GM21526 (cell line): ENCODE results near the gene THRB.

Experiments
- ATAC-seq: cut with Tn5 transposase; IDR thresholded peaks from one replicate; pipeline ENCODE4 v1.9.1; 2021; ENCODE audit warnings: moderate library complexity; ENCODE audit not compliant: unreplicated experiment, low FRiP score

Gene THRB

DNA sequence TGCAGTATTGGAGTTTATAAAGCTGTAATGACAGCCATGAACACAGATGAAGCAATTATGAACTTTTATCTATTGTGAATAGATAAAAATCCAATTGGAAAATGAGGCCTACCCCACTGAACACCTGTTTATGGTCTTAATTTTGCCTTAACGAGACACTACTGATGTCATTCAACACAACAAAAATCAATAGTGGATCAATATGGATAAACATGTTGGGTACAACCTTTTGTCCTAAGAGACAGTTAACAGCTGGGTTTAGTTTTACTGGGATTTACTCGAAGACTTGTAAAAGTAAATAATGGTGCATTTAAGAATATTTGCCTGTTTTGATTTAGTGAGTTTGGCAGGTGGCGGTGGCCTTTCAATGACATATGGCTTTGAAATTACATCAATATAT, 331.7 kb downstream of the THRB start:
- no peak for ATAC-seq

DNA sequence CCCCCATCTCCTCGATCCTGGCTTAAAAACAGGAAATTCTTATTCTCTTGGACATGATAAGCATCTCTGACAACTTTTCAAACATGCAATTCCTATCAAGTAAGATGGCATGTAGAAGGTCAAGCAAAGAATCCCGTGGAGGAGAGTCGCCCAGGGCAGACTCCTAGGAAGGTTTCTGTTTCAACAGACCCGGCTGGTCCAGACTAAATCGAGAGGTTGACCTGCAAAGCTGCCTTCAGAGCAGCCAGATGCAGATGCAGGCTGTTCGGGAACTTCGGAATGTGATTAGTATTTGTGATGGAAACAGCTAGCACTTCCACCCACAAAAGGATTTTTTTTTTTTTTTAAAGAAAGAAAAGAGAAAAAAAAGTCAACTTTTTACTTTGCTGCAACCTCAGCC, 332.8 kb downstream of the THRB start:
- no peak for ATAC-seq

DNA sequence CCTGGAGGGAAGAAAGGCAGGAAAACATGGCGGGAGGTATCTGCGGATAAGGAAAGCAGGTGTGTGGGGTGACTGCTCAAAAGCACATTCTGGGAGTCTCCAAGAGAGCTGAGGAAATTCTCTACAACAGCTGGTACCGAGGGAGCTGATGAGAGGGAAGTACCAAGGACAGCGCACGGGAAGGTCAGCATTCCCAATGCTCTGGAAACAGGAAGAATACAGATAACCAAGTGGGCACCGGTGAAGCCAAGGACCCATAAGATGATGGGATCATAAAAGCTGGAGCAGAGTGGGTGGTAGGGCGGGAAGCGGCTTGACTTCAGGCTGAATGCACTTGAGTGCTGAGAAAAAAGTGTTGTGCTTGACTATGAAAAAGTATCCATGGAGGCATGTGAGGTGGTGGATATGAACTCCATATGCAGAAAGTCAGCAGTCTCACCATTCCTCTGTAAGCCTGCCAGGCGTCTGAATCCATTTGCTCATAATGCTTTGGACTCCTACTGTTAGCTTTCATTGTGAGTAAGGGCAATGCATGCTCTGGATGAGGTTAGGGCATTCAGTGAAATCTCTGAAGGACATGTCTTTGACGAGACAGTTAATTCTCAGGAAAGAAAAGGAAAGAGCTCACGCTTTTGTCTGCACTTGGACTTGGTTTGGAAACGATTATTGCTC, 334.1 kb downstream of the THRB start:
- ATAC-seq = no peak

DNA sequence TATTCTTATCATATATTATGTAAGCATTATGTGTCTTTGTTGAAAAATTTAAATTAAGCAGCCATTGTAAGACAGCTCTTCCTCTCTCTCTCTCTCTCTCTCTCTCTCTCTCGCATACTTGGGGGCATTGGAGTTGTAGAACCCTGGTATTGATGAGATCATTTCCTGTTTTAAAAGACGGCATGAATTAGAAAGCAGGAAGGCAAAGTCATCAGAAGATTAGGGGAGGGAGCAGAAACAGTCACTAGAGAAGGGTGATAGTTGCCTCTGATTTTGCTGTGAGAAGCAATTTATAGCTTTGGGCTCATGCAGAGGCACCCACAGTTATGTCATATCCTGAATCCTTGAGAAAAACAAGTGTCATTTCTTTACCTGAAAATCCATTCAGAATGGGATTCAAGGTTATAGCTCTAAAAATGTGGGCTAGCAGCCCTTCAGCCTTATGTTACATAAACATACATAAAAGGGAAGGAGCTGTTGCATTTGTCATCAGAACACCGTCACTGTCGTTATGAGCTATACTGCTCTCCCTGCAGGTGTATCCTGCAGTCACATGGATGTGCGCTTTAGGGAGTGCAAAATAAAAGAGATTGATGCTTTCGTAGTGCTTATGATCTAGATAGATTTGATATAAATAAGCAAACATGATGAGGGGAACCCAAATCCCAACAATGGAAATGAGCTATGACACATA, 335.7 kb downstream of the THRB start:
- ATAC-seq = no peak

DNA sequence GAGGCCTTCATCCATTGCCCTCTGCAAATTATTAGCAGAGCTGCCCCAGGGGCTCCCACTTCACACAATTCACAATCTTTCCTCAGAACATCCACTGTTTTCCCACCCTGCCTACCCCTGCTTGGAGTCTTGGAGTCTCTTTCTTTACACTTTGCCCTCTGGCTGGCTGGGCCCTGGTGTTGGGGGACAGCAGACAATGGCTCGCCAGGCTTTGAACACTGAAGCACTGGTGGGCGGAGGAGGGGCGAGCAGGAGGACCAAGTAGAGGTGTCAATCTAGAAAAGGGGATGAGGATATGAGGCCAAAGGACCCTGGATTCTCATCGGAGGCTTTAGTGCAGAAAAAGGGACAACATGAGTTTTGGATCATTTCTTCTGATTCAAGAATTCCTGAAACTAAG, 337.5 kb downstream of the THRB start:
- no peak for ATAC-seq

DNA sequence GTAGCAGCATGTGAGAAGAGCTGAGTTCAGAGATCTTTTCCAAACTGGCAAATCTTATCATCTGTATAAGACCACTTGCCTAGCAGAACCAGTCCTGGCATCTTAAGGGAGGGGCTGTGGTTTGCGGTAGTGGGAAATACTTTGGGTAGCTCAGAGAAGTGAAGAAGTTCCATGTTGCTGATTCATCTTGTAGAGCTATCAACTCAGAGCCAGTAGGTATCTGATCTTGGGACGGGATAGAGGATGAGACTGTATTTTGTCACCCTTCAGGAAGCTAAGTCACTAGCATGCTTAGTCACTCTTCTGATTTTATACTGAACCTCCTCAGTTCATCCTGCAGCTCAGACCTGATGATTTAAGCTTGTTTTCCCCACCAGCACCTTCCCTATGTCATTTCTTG, 338.2 kb downstream of the THRB start:
- no peak for ATAC-seq

- no peak for ATAC-seq
Measured at GRCh38 chr3:24155276-24155675, 339.4 kb downstream of the THRB start.

- no peak for ATAC-seq
Measured at GRCh38 chr3:24154781-24155180, 339.9 kb downstream of the THRB start.

GRCh38 chr3:24154013-24154695, 340.5 kb downstream of the THRB start:
- peak; percentile 71 for ATAC-seq

- no peak for ATAC-seq
Measured at GRCh38 chr3:24151594-24151993, 343.1 kb downstream of the THRB start.

DNA sequence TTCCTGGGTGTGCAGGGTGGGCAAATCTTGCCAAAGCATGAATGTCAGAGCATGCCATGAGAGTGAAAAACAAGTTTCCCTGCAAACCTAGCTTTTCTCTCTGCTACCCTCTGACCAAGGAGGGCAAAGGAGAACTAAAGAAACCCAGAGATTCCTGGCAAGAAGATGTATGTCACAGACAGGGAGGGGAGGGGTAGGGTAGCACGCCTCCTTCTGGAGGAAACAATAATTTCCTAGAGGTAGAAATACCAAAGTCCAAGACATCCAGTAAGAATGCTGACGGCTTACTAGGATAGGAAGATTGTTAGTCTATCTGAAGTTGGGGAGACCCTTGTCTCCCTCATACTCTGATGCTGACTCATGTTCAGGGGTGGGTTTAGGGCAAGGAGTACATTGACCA, 345.6 kb downstream of the THRB start:
- no peak for ATAC-seq

DNA sequence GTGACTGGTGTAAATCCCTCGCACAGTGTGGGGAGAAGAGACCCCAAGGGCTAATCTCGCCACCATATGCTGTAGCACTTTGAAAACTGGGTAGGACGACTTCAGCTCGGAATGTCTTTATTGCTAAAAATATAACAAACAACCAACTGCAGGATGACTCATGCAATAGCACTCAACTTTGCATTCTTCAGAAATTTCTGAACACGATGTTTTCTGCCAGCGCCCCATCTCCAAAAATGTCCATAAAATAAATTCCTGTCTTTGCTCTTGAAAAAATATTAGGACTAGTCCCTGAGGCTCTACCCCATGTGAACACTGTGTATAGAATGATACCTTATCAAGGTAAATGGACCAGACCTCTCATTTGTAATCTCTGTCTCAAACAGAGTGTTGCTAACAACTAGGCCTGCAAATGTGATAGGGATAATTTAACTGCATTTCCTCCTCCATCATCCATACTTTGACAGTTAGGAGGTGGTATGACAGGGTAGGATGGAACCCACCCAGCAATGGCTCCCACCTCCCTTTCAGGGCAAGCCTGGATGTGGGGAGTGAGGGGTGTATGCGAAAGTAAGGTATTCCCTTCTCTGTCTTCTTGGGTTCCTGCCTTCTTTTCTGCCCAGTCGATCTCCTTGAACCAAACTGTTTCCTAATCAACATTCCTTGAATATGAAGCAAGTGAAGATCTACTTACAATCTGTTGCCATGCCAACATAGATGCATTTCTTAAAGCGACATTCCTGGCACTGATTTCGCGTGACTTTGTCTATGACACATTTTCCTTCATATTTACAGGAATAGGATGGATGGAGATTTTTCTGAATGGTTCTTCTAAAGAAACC, 348.4 kb downstream of the THRB start:
- no peak for ATAC-seq

GRCh38 chr3:24145481-24145880, 349.2 kb downstream of the THRB start:
- ATAC-seq = no peak

- ATAC-seq = no peak
Measured at GRCh38 chr3:24142127-24142526, 352.5 kb downstream of the THRB start.

GRCh38 chr3:24141548-24141947, 353.1 kb downstream of the THRB start:
- no peak for ATAC-seq

GRCh38 chr3:24139463-24140412, 354.9 kb downstream of the THRB start:
- ATAC-seq = no peak

GRCh38 chr3:24138876-24139256, 355.8 kb downstream of the THRB start:
- no peak for ATAC-seq

GRCh38 chr3:24137958-24138875, 356.4 kb downstream of the THRB start:
- ATAC-seq = no peak

DNA sequence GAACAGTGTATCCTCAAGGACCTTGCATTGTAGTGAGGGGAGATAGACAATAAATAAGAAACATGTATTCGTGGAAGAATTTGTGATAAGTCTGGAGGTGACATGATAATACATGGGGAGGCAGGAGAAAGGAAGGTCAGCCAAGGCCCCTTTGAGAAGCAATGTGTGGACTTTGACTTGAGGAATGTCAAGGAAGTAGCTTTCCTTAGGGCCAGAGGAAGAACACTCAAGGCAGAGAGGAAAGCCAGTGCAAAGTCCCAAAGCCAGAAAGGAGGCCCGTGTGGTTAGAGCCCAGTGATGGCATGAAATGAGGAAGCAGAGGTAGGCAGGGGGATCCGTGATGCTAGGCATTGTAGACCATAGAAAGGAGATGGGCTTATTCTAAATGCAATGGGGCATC, 357.3 kb downstream of the THRB start:
- ATAC-seq = no peak
